GOT3 (cell line): ENCODE measurements around the gene CISH.

Source experiments
- DNase-seq: peaks from one replicate; lab custom pipeline; 2025; ENCODE audit warnings: mixed read lengths; lab: John Stamatoyannopoulos, UW

CISH gene

GRCh38 chr3:50611464-50612233 is at the start of gene CISH:
CISH (minus strand) TSS chr3:50611774; CDS start chr3:50611650, 124 bp downstream.
- DNase-seq, result peak; percentile 94

- DNase-seq, result no peak
Observed at GRCh38 chr3:50660386-50660785, 48.8 kb upstream of the CISH start.

- no peak for DNase-seq
Observed at GRCh38 chr3:50658831-50659230, 47.3 kb upstream of the CISH start.

- DNase-seq, result no peak
Observed at GRCh38 chr3:50658416-50658815, 46.8 kb upstream of the CISH start.

- DNase-seq, result no peak
Observed at GRCh38 chr3:50657816-50658215, 46.2 kb upstream of the CISH start.

GRCh38 chr3:50657407-50657806 is 45.8 kb upstream of the CISH start:
- no peak for DNase-seq

GRCh38 chr3:50656417-50657195 is 45.0 kb upstream of the CISH start:
- DNase-seq, result no peak

- DNase-seq, result no peak
Observed at GRCh38 chr3:50655009-50655830, 43.6 kb upstream of the CISH start.

GRCh38 chr3:50653937-50654595 is 42.5 kb upstream of the CISH start:
- no peak for DNase-seq

GRCh38 chr3:50652709-50653108 is 41.1 kb upstream of the CISH start:
- DNase-seq, result no peak

GRCh38 chr3:50651920-50652529 is 40.5 kb upstream of the CISH start:
- no peak for DNase-seq

GRCh38 chr3:50651445-50651844 is 39.9 kb upstream of the CISH start:
- no peak for DNase-seq

GRCh38 chr3:50650018-50650417 is 38.4 kb upstream of the CISH start:
- no peak for DNase-seq

- DNase-seq, result no peak
Observed at GRCh38 chr3:50649451-50649931, 37.9 kb upstream of the CISH start.

- no peak for DNase-seq
Observed at GRCh38 chr3:50648944-50649343, 37.4 kb upstream of the CISH start.

GRCh38 chr3:50648313-50648712 is 36.7 kb upstream of the CISH start:
- no peak for DNase-seq

GRCh38 chr3:50645378-50645777 is 33.8 kb upstream of the CISH start:
- no peak for DNase-seq

GRCh38 chr3:50644561-50644960 is 33.0 kb upstream of the CISH start:
- DNase-seq, result no peak

- no peak for DNase-seq
Observed at GRCh38 chr3:50642382-50642781, 30.8 kb upstream of the CISH start.

GRCh38 chr3:50639055-50639494 is 27.5 kb upstream of the CISH start:
- no peak for DNase-seq

GRCh38 chr3:50637945-50638344 is 26.4 kb upstream of the CISH start:
- DNase-seq, result no peak
